HG03103 (cell line): Measurements from ENCODE around the gene POGK.

Experiments used
- ATAC-seq: cut with Tn5 transposase; IDR thresholded peaks from one replicate; pipeline ENCODE4 v1.9.1; 2021; ENCODE audit warnings: low read depth; ENCODE audit not compliant: unreplicated experiment

Gene POGK

GRCh38 chr1:166900987-166901386 lies 61.7 kb downstream of the POGK start:
- ATAC-seq, result no peak

DNA sequence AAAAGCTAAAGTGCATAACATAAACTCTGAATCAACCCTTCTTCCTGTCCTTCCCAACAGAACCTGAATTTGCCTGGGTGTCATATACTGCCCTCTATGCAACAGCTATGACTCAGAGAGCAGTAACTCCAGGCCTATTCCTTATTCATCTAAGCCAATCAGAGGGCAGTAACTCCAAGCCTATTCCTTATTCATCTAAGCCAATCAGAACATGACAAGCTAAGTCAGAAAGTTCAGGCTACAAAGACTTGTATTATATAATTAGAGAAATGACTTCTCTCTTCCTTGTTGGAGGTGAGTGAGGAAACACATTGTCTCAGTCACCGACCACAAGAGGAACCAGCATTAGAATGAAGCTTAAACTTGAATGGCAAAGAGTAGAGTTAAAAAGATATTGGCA lies 63.0 kb downstream of the POGK start:
- no peak for ATAC-seq

DNA sequence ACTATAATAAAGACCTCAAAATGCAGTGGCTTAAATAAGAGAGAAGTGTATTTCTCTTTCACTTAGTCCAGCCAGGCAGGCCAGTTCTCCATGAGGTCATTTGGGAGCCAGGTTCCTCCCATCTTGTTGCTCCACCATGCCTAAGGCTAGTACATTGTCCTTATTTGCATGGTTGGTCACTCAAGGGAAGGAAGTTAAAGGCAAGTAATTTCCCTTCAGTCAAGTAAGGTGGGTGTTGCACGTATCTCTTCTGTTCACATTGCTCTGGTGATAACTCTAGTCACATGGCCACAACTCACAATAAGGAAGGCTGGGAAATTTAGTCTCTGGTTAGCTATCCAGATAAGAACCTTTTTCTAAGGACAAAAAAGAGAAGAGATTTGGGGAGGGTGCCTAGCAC lies 64.0 kb downstream of the POGK start:
- ATAC-seq, result no peak

GRCh38 chr1:166905136-166905535 lies 65.9 kb downstream of the POGK start:
- no peak for ATAC-seq

DNA sequence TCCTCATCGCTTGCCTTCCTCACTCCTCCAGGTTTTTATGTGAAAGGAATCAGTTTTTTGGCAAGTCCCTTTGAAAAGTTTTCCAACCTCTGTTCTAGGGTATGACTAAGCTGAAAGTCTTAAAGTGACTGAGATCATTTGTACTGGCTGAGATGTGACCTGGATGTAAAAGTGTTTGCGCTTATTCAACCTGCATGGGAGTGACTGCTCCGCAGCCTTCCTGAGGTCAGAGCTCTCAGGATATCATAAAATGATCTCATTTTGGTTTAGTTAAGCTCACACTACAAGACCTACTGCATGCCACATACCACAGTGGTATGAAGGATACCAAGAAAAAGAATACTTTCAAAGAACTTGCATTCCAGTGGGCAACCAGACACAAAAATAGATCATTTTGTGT lies 66.6 kb downstream of the POGK start:
- ATAC-seq, result no peak
